GM21528 (cell line): ENCODE measurements around the gene PLCB2.

Source experiments
- ATAC-seq: cut with Tn5 transposase; IDR thresholded peaks from one replicate; pipeline ENCODE4 v1.9.1; 2021; ENCODE audit warnings: mild to moderate bottlenecking, moderate library complexity; ENCODE audit not compliant: unreplicated experiment, low FRiP score

The PLCB2 gene

GRCh38 chr15:40307421-40308211, at the start of gene PLCB2:
Gene PLCB2, minus strand, starts transcription at chr15:40307935. Its CDS starts 263 bp downstream, at chr15:40307672.
- peak; percentile 66 for ATAC-seq

- no peak for ATAC-seq
These were observed 49.5 kb upstream of the PLCB2 start for GRCh38 chr15:40357246-40357645.

- ATAC-seq: no peak
These were observed 48.3 kb upstream of the PLCB2 start for GRCh38 chr15:40355976-40356585.

- no peak for ATAC-seq
These were observed 46.9 kb upstream of the PLCB2 start for GRCh38 chr15:40354408-40355171.

GRCh38 chr15:40353697-40354096, 46.0 kb upstream of the PLCB2 start:
- no peak for ATAC-seq

GRCh38 chr15:40352281-40352901, 44.7 kb upstream of the PLCB2 start:
- ATAC-seq: no peak

- ATAC-seq: no peak
These were observed 41.4 kb upstream of the PLCB2 start for GRCh38 chr15:40349163-40349562.

- no peak for ATAC-seq
These were observed 40.7 kb upstream of the PLCB2 start for GRCh38 chr15:40348474-40348870.

- no peak for ATAC-seq
These were observed 40.1 kb upstream of the PLCB2 start for GRCh38 chr15:40347559-40348473.

GRCh38 chr15:40346579-40347558, 39.1 kb upstream of the PLCB2 start:
- ATAC-seq: no peak

- no peak for ATAC-seq
These were observed 38.3 kb upstream of the PLCB2 start for GRCh38 chr15:40345867-40346578.

- no peak for ATAC-seq
These were observed 37.6 kb upstream of the PLCB2 start for GRCh38 chr15:40345225-40345866.

GRCh38 chr15:40344631-40345120, 36.9 kb upstream of the PLCB2 start:
- no peak for ATAC-seq

- ATAC-seq: no peak
These were observed 36.5 kb upstream of the PLCB2 start for GRCh38 chr15:40344217-40344616.

GRCh38 chr15:40343512-40343911, 35.8 kb upstream of the PLCB2 start:
- ATAC-seq: no peak

GRCh38 chr15:40342416-40343320, 34.9 kb upstream of the PLCB2 start:
- no peak for ATAC-seq
